Testis (tissue), 2 donors: Measurements from ENCODE around the gene GDAP1L1.

Experiments used
- CTCF ChIP-seq, 3 experiments: fragments of 450-650 bp in 2 of 3; fragments of 200-600 bp in 1 of 3; sonication (generic) in 1 of 3; IDR thresholded peaks; one replicate each; pipeline ENCODE4 v1.5.1; 2016 to 2019; ENCODE audit warnings: antibody characterized with exemption in 3 of 3, mild to moderate bottlenecking in 2 of 3, moderate library complexity in 1 of 3
- POLR2A ChIP-seq: fragments of 450-650 bp; IDR thresholded peaks from one replicate; pipeline ENCODE4 v1.6.1; 2017; ENCODE audit warnings: antibody characterized with exemption, mild to moderate bottlenecking, moderate library complexity

GRCh38 chr20:44207126-44207723 is 39.9 kb upstream of the GDAP1L1 start:
- no peak for TF ChIP-seq CTCF (IDR thresholded peaks at IDR 0.05)
- TF ChIP-seq POLR2A, result no peak
